ENCODE data around the gene KAT2B. TPM values are rescaled to one million over a fixed set of nuclear protein-coding genes. Genes with fewer than 3 reads are reported as not detected.

The KAT2B gene
- polyA plus RNA-seq, 1 of the 3 experiments (the other 2 are of a cell fraction): 2.1 TPM

- Histone ChIP-seq H3K4me3 (ENCODE audit: low read depth in 2 of 2, low read length in 1 of 2) (no peak overlapping the region), H3K4me1 (ENCODE audit: control insufficient read depth in 1 of 2, insufficient read depth in 2 of 2, low read depth in 1 of 2, low read length in 1 of 2) (peaks cover 0 to 11% of the 10 kb centered on the region in 2 experiments; a peak in 2 of 4 replicates), H2AFZ (ENCODE audit: low read depth) (no peak overlapping the region), H3F3A (replicated peaks; ENCODE audit: insufficient read depth) (no peaks in the 10 kb centered on the region), H3K4me2 (no peak overlapping the region), H3K9ac (no peak overlapping the region), H3K27ac (ENCODE audit: low read depth in 2 of 2, low read length in 1 of 2) (peak overlapping the region in 1 of 2 experiments; percentile 60; a peak in 2 of 4 replicates), H3K9me3 (no peaks in the 10 kb centered on the region), H3K27me3 (ENCODE audit: insufficient read depth) (no peaks in the 10 kb centered on the region), H3K79me2 (ENCODE audit: insufficient read depth) (no peaks in the 10 kb centered on the region), H3K9me2 (no peaks in the 10 kb centered on the region), H3K36me3 (replicated peaks in 1 of 2; ENCODE audit: control insufficient read depth in 1 of 2, insufficient read depth in 2 of 2, low read length in 1 of 2) (peaks cover 0 to 8% of the 10 kb centered on the region in 2 experiments), H4K20me1 (ENCODE audit: insufficient read depth) (no peaks in the 10 kb centered on the region)
- TF ChIP-seq EP300 (IDR thresholded peaks at IDR 0.05; ENCODE audit: borderline replicate concordance in 1 of 2, low read depth in 1 of 2, low read length in 1 of 2) (no peak), CHD2 (IDR thresholded peaks at IDR 0.05; ENCODE audit: low read length, partially characterized antibody) (no peak), RXRA (IDR thresholded peaks at IDR 0.05; ENCODE audit: borderline replicate concordance, low read depth) (no peak), POLR2AphosphoS5 (IDR thresholded peaks at IDR 0.05; ENCODE audit: low read depth, low read length) (no peak), CTCF (IDR thresholded peaks at IDR 0.05) (no peak), USF2 (IDR thresholded peaks at IDR 0.05; ENCODE audit: borderline replicate concordance, low read depth, low read length) (no peak), NFIC (IDR thresholded peaks at IDR 0.05; ENCODE audit: borderline replicate concordance) (no peak), PBX3 (IDR thresholded peaks at IDR 0.05) (no peak), RAD21 (IDR thresholded peaks at IDR 0.05; ENCODE audit: low read length) (no peak), SIN3A (IDR thresholded peaks at IDR 0.05; ENCODE audit: borderline replicate concordance, low read depth, low read length) (no peak)
- POLR2A ChIA-PET: no interaction called here
- no peak for DNase-seq
- CTCF ChIA-PET: no interaction called here
Measured at GRCh38 chr3:20147361-20147760, 107.1 kb downstream of the KAT2B start.

GRCh38 chr3:20148466-20148865 is 108.2 kb downstream of the KAT2B start:
- no peaks in the 10 kb centered on the region for H3F3A ChIP-seq (replicated peaks; ENCODE audit: insufficient read depth)
- 97% methylated on average over 10 of the region's 10 CpGs for WGBS (ENCODE audit: low lambda C conversion rate)
- no peak overlapping the region for H3K4me3 ChIP-seq (ENCODE audit: low read depth in 2 of 2, low read length in 1 of 2)
- no peak overlapping the region for H3K9ac ChIP-seq
- no peak overlapping the region for H2AFZ ChIP-seq (ENCODE audit: low read depth)
- H3K36me3 ChIP-seq (replicated peaks in 1 of 2; ENCODE audit: control insufficient read depth in 1 of 2, insufficient read depth in 2 of 2, low read length in 1 of 2): peaks cover 0 to 8% of the 10 kb centered on the region in 2 experiments
- H3K4me2 ChIP-seq: no peak overlapping the region
- POLR2A ChIA-PET: no interaction called here
- H3K9me2 ChIP-seq: no peaks in the 10 kb centered on the region
- no peaks in the 10 kb centered on the region for H3K27me3 ChIP-seq (ENCODE audit: insufficient read depth)
- peaks cover 0 to 9% of the 10 kb centered on the region in 2 experiments; a peak in 2 of 4 replicates for H3K4me1 ChIP-seq (ENCODE audit: control insufficient read depth in 1 of 2, insufficient read depth in 2 of 2, low read depth in 1 of 2, low read length in 1 of 2)
- TF ChIP-seq RXRA (IDR thresholded peaks at IDR 0.05; ENCODE audit: borderline replicate concordance, low read depth): no peak
- TF ChIP-seq GABPA (IDR thresholded peaks at IDR 0.05; ENCODE audit: low read depth): no peak
- no peak for TF ChIP-seq FOSL2 (IDR thresholded peaks at IDR 0.05; ENCODE audit: borderline replicate concordance, low read depth)
- TF ChIP-seq IRF3 (IDR thresholded peaks at IDR 0.05; ENCODE audit: low read depth, low read length): no peak
- no peak for TF ChIP-seq RAD21 (IDR thresholded peaks at IDR 0.05; ENCODE audit: low read length)
- no peak for TF ChIP-seq USF1 (IDR thresholded peaks at IDR 0.05; ENCODE audit: borderline replicate concordance, low read depth)
- TF ChIP-seq MEF2A (IDR thresholded peaks at IDR 0.05; ENCODE audit: borderline replicate concordance, low read depth): no peak
- no peak for TF ChIP-seq TCF12 (IDR thresholded peaks at IDR 0.05)
- no peaks in the 10 kb centered on the region for H3K79me2 ChIP-seq (ENCODE audit: insufficient read depth)
- no peaks in the 10 kb centered on the region for H3K9me3 ChIP-seq
- no peaks in the 10 kb centered on the region for H4K20me1 ChIP-seq (ENCODE audit: insufficient read depth)
- H3K27ac ChIP-seq (ENCODE audit: low read depth in 2 of 2, low read length in 1 of 2): no peak overlapping the region
- no peak for DNase-seq
- CTCF ChIA-PET: interaction anchor here (0.7 kb wide), 1 partner anchor 25 kb away, joined by 3 read pairs; no protein-coding TSS in a partner anchor

All from SK-N-SH (cell line).